Neuronal stem cell (in vitro differentiated cells): Measurements from ENCODE around the gene PIP4K2C.

Experiments
- DNase-seq: peaks from one replicate; pipeline ENCODE4 v3.0.0-alpha.2; 2013; ENCODE audit warnings: low spot score
- H2AFZ ChIP-seq: one replicate; pipeline ENCODE4 v1.6.1; 2013; ENCODE audit warnings: mild to moderate bottlenecking, low read length, inconsistent platforms
- H2AK5ac ChIP-seq: 2 replicates; pipeline ENCODE4 v1.6.1; 2013; ENCODE audit warnings: low read depth, mild to moderate bottlenecking, inconsistent platforms, low read length, moderate library complexity, mixed read lengths
- H2BK120ac ChIP-seq: 2 replicates; pipeline ENCODE4 v1.6.1; 2013; ENCODE audit warnings: low read depth, mild to moderate bottlenecking, inconsistent platforms, low read length, moderate library complexity, mixed read lengths
- H2BK12ac ChIP-seq: one replicate; pipeline ENCODE4 v1.6.1; 2013; ENCODE audit warnings: low read length, inconsistent platforms
- H2BK15ac ChIP-seq: 2 replicates; pipeline ENCODE4 v1.6.1; 2013; ENCODE audit warnings: mild to moderate bottlenecking, low read length, inconsistent platforms, mixed read lengths
- H2BK5ac ChIP-seq: one replicate; pipeline ENCODE4 v1.6.1; 2013; ENCODE audit warnings: inconsistent platforms, mild to moderate bottlenecking, low read length, moderate library complexity
- H3K14ac ChIP-seq: one replicate; pipeline ENCODE4 v1.6.1; 2013; ENCODE audit warnings: low read length, inconsistent platforms
- H3K18ac ChIP-seq: 2 replicates; pipeline ENCODE4 v1.6.1; 2013; ENCODE audit warnings: low read length, inconsistent platforms
- H3K23ac ChIP-seq: 2 replicates; pipeline ENCODE4 v1.6.1; 2013; ENCODE audit warnings: low read depth, mild to moderate bottlenecking, mixed read lengths, low read length, inconsistent platforms; ENCODE audit not compliant: poor library complexity
- H3K27ac ChIP-seq: replicated peaks from 3 replicates; pipeline ENCODE4 v1.5.1; 2013; ENCODE audit warnings: low read length, inconsistent platforms
- H3K27me3 ChIP-seq, 3 experiments: 2 replicates each; pipeline ENCODE4 v1.6.1; 2013; ENCODE audit warnings: low read length in 3 of 3, mild to moderate bottlenecking in 2 of 3, inconsistent platforms in 1 of 3, low read depth in 1 of 3, mixed read lengths in 1 of 3, moderate library complexity in 1 of 3; ENCODE audit not compliant: control insufficient read depth in 3 of 3, insufficient read depth in 3 of 3
- H3K36me3 ChIP-seq, 2 donors: replicated peaks in 1 of 2; 2 replicates each; pipeline ENCODE4 v1.6.1; 2013; ENCODE audit warnings: low read length in 2 of 2; ENCODE audit not compliant: control insufficient read depth in 2 of 2, insufficient read depth in 2 of 2
- H3K4ac ChIP-seq: 2 replicates; pipeline ENCODE4 v1.6.1; 2013; ENCODE audit warnings: inconsistent platforms, mild to moderate bottlenecking, low read length, moderate library complexity
- H3K4me1 ChIP-seq, 2 donors: 1 replicate in 1 of 2; 2 replicates in 1 of 2; pipeline ENCODE4 v1.6.1; 2013; ENCODE audit warnings: low read length in 2 of 2, low read depth in 1 of 2; ENCODE audit not compliant: control insufficient read depth in 2 of 2, insufficient read depth in 1 of 2
- H3K4me2 ChIP-seq: one replicate; pipeline ENCODE4 v1.6.1; 2013; ENCODE audit warnings: mild to moderate bottlenecking, low read length, inconsistent platforms; ENCODE audit not compliant: insufficient read depth, poor library complexity, severe bottlenecking
- H3K4me3 ChIP-seq, 2 donors: 2 replicates each; pipeline ENCODE4 v1.5.1; 2013; ENCODE audit warnings: low read length in 2 of 2, mild to moderate bottlenecking in 2 of 2, inconsistent platforms in 1 of 2, moderate library complexity in 1 of 2
- H3K79me1 ChIP-seq: one replicate; pipeline ENCODE4 v1.6.1; 2013; ENCODE audit warnings: low read depth, mild to moderate bottlenecking, inconsistent platforms, low read length, moderate library complexity
- H3K9ac ChIP-seq: one replicate; pipeline ENCODE4 v1.6.1; 2013; ENCODE audit warnings: mild to moderate bottlenecking, low read depth, low read length, inconsistent platforms; ENCODE audit not compliant: poor library complexity
- H3K9me3 ChIP-seq, 2 donors: replicated peaks in 1 of 2; 2 replicates each; pipeline versions ENCODE3 to v1.6.1; 2013; ENCODE audit warnings: low read length in 2 of 2, mild to moderate bottlenecking in 2 of 2, inconsistent platforms in 1 of 2, low read depth in 1 of 2, mixed read lengths in 1 of 2, moderate library complexity in 1 of 2; ENCODE audit not compliant: control insufficient read depth in 2 of 2, insufficient read depth in 1 of 2
- H4K8ac ChIP-seq: one replicate; pipeline ENCODE4 v1.6.1; 2013; ENCODE audit warnings: low read depth, mild to moderate bottlenecking, inconsistent platforms, low read length, moderate library complexity
- H4K91ac ChIP-seq: one replicate; pipeline ENCODE4 v1.6.1; 2013; ENCODE audit warnings: low read length, low read depth, mild to moderate bottlenecking, inconsistent platforms; ENCODE audit not compliant: poor library complexity
- WGBS, 2 donors: extraction: QIAGEN DNeasy Blood & Tissue Kit; methylation state at CpG; one replicate each; pipeline ENCODE4 v1.1.7; 2013; ENCODE audit warnings: missing lambda C conversion rate in 2 of 2, mixed read lengths in 1 of 2; ENCODE audit not compliant: insufficient read length in 2 of 2, insufficient replicate concordance in 1 of 2; ENCODE audit errors: extremely low coverage in 2 of 2; 5-methylcytosine and 5-hydroxymethylcytosine counted together

Gene PIP4K2C

GRCh38 chr12:57546438-57547287 lies 44.3 kb upstream of the PIP4K2C start, which contains the start of gene DCTN2:
TSS of gene DCTN2 (minus strand) at chr12:57547192. CDS start at chr12:57547063, 129 bp downstream.
- Histone ChIP-seq H4K91ac (no peak within 1 kb of the TSS), H3K27me3 (peaks cover 0 to 33% (median 11%) of the 10 kb centered on the region in 3 experiments), H3K4me2 (peak within 1 kb of the TSS; percentile 72), H2BK12ac (no peak within 1 kb of the TSS), H3K9me3 (no peaks in the 10 kb centered on the region), H3K79me1 (peaks cover 5% of the 10 kb centered on the region), H3K18ac (peak within 1 kb of the TSS; percentile 89), H3K4me1 (peaks cover 14 to 16% of the 10 kb centered on the region in 2 donors), H3K14ac (no peak within 1 kb of the TSS), H2BK5ac (peak within 1 kb of the TSS; percentile 66), H3K27ac (no peak within 1 kb of the TSS), H2BK120ac (no peak within 1 kb of the TSS), H2AK5ac (no peak within 1 kb of the TSS), H3K36me3 (peaks cover 4 to 34% of the 10 kb centered on the region in 2 donors), H2BK15ac (peak within 1 kb of the TSS; percentile 39), H3K23ac (no peak within 1 kb of the TSS), H2AFZ (peak within 1 kb of the TSS; percentile 96), H3K4me3 (peak within 1 kb of the TSS; percentile 58 to 94), H4K8ac (no peak within 1 kb of the TSS), H3K4ac (no peak within 1 kb of the TSS), H3K9ac (peak within 1 kb of the TSS; percentile 90)
- WGBS, 2 donors = no CpG with 5 or more reads among the region's 56 CpGs
- peak; percentile 93 for DNase-seq

- Histone ChIP-seq H2AFZ (peak overlapping the region; percentile 96), H2AK5ac (no peak overlapping the region), H4K8ac (no peak overlapping the region), H3K14ac (no peak overlapping the region), H3K23ac (no peak overlapping the region), H2BK120ac (no peak overlapping the region), H3K4me1 (peaks cover 21 to 22% of the 10 kb centered on the region in 2 donors), H2BK15ac (no peak overlapping the region), H4K91ac (no peak overlapping the region), H3K4ac (no peak overlapping the region), H3K9me3 (no peaks in the 10 kb centered on the region), H3K79me1 (peaks cover 5% of the 10 kb centered on the region), H2BK5ac (no peak overlapping the region), H3K36me3 (peaks cover 4 to 27% of the 10 kb centered on the region in 2 donors), H2BK12ac (no peak overlapping the region), H3K27ac (no peak overlapping the region), H3K4me2 (no peak overlapping the region), H3K4me3 (peak overlapping the region in 1 of 2 donors; percentile 58), H3K9ac (no peak overlapping the region), H3K27me3 (peaks cover 0 to 33% (median 11%) of the 10 kb centered on the region in 3 experiments), H3K18ac (no peak overlapping the region)
- WGBS, 2 donors = no CpG with 5 or more reads among the region's 9 CpGs
- DNase-seq = no peak
Observed at GRCh38 chr12:57547288-57548012, 43.5 kb upstream of the PIP4K2C start.

- H3K79me1 ChIP-seq = peaks cover 5% of the 10 kb centered on the region
- no peak overlapping the region for H3K27ac ChIP-seq
- H2BK15ac ChIP-seq = no peak overlapping the region
- H3K9ac ChIP-seq = no peak overlapping the region
- no peak overlapping the region for H3K14ac ChIP-seq
- no peak overlapping the region for H3K4me3 ChIP-seq
- no peaks in the 10 kb centered on the region for H3K9me3 ChIP-seq
- no peak overlapping the region for H2AFZ ChIP-seq
- no peak overlapping the region for H2BK12ac ChIP-seq
- H3K36me3 ChIP-seq = peaks cover 4 to 23% of the 10 kb centered on the region in 2 donors
- H3K4ac ChIP-seq = no peak overlapping the region
- no peak overlapping the region for H3K23ac ChIP-seq
- H2BK120ac ChIP-seq = no peak overlapping the region
- H4K8ac ChIP-seq = no peak overlapping the region
- no peak overlapping the region for H2AK5ac ChIP-seq
- no peak overlapping the region for H2BK5ac ChIP-seq
- 100% methylated on average over 2 of the region's 2 CpGs for WGBS, 2 donors
- H3K18ac ChIP-seq = no peak overlapping the region
- H4K91ac ChIP-seq = no peak overlapping the region
- no peak for DNase-seq
- peaks cover 26 to 27% of the 10 kb centered on the region in 2 donors for H3K4me1 ChIP-seq
- no peak overlapping the region for H3K4me2 ChIP-seq
- peaks cover 0 to 33% (median 11%) of the 10 kb centered on the region in 3 experiments for H3K27me3 ChIP-seq
Observed at GRCh38 chr12:57548013-57548315, 43.0 kb upstream of the PIP4K2C start.

- no peak overlapping the region for H3K23ac ChIP-seq
- H3K79me1 ChIP-seq = peaks cover 5% of the 10 kb centered on the region
- H3K4me2 ChIP-seq = no peak overlapping the region
- no peak overlapping the region for H3K4ac ChIP-seq
- H3K27me3 ChIP-seq = peaks cover 0 to 33% (median 11%) of the 10 kb centered on the region in 3 experiments
- no peak overlapping the region for H2AFZ ChIP-seq
- no CpG with 5 or more reads among the region's 2 CpGs for WGBS, 2 donors
- H3K14ac ChIP-seq = no peak overlapping the region
- no peak overlapping the region for H2BK12ac ChIP-seq
- no peaks in the 10 kb centered on the region for H3K9me3 ChIP-seq
- no peak overlapping the region for H3K18ac ChIP-seq
- H3K4me1 ChIP-seq = peaks cover 32 to 33% of the 10 kb centered on the region in 2 donors
- no peak overlapping the region for H2AK5ac ChIP-seq
- no peak overlapping the region for H4K8ac ChIP-seq
- no peak overlapping the region for H2BK15ac ChIP-seq
- no peak overlapping the region for H3K27ac ChIP-seq
- no peak for DNase-seq
- H3K36me3 ChIP-seq = peaks cover 4 to 20% of the 10 kb centered on the region in 2 donors
- H2BK5ac ChIP-seq = no peak overlapping the region
- H3K9ac ChIP-seq = no peak overlapping the region
- no peak overlapping the region for H2BK120ac ChIP-seq
- no peak overlapping the region for H4K91ac ChIP-seq
- no peak overlapping the region for H3K4me3 ChIP-seq
Observed at GRCh38 chr12:57548488-57548887, 42.5 kb upstream of the PIP4K2C start.
